ENCODE measurements around the gene SLC27A1.

The SLC27A1 gene

GRCh38 chr19:17532557-17532956 is 62.2 kb downstream of the SLC27A1 start:
- Histone ChIP-seq H3K4me3 (ENCODE audit: low read depth, low read length) (no peak overlapping the region), H3K9me3 (ENCODE audit: control insufficient read depth, insufficient read depth, low read depth, low read length) (no peaks in the 10 kb centered on the region), H3K27ac (ENCODE audit: extremely low read depth, low read depth, low read length) (no peak overlapping the region), H3K4me1 (ENCODE audit: control insufficient read depth, insufficient read depth, low read length) (no peaks in the 10 kb centered on the region; the same call in 1 of the 2 replicates), H3K36me3 (ENCODE audit: control insufficient read depth in 2 of 2, insufficient read depth in 1 of 2, low read length in 2 of 2) (no peaks in the 10 kb centered on the region)
- ChIA-PET CTCF (interaction anchor here (1.0 kb wide), 1 partner anchor 36 kb away, joined by 5 read pairs; no protein-coding TSS in a partner anchor), POLR2A (interaction anchor here (0.6 kb wide), 1 partner anchor 22 kb away, joined by 8 read pairs; no protein-coding TSS in a partner anchor)
- TF ChIP-seq SALL2 (tag by site-specific recombination; IDR thresholded peaks at IDR 0.05; ENCODE audit: borderline replicate concordance) (no peak), SP3 (tag by site-specific recombination; IDR thresholded peaks at IDR 0.05) (no peak), ZNF404 (tag by site-specific recombination; IDR thresholded peaks at IDR 0.05) (no peak), ZNF366 (tag by site-specific recombination; conservative IDR thresholded peaks at IDR 0.05) (0 out of 2 replicates have a peak, but pooled peaks have one; percentile 14), PRDM1 (tag by site-specific recombination; IDR thresholded peaks at IDR 0.05) (peak; percentile 57), ZSCAN5A (tag by site-specific recombination; IDR thresholded peaks at IDR 0.05) (no peak), ZNF202 (tag by site-specific recombination; IDR thresholded peaks at IDR 0.05; ENCODE audit: borderline replicate concordance) (no peak), ZNF561 (tag by site-specific recombination; IDR thresholded peaks at IDR 0.05; ENCODE audit: borderline replicate concordance) (no peak)

DNA sequence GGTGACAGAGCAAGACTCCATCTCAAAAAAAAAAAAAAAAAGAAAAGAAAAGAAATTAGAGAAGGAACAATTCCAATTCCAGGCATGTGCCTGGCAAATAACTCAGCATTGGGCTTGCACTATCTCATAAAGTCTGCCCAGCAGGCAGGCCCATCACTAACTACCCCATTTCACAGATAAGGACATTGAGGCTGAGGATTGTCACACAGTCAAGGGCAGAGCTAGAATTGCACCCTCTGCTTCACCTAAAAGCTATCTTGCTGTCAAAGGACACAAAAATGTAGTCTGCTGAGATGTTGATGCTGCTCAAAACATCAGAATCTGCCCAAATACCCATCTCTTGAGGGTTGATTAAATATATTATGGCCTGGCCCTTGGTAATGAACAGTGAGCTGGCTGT is 64.4 kb downstream of the SLC27A1 start:
- ChIA-PET CTCF (interaction anchor here (0.6 to 1.2 kb wide), 3 partner anchors 39 to 379 kb away, joined by 3 to 4 read pairs (median 3); no protein-coding TSS in a partner anchor), POLR2A (interaction anchor here (0.7 kb wide), 1 partner anchor 523 kb away, joined by 4 read pairs; no protein-coding TSS in a partner anchor)
- Histone ChIP-seq H3K36me3 (ENCODE audit: control insufficient read depth in 2 of 2, insufficient read depth in 1 of 2, low read length in 2 of 2) (no peaks in the 10 kb centered on the region), H3K4me3 (ENCODE audit: low read depth, low read length) (no peak overlapping the region), H3K4me1 (ENCODE audit: control insufficient read depth, insufficient read depth, low read length) (no peaks in the 10 kb centered on the region; the same call in 1 of the 2 replicates), H3K27ac (ENCODE audit: extremely low read depth, low read depth, low read length) (no peak overlapping the region), H3K9me3 (ENCODE audit: control insufficient read depth, insufficient read depth, low read depth, low read length) (no peaks in the 10 kb centered on the region)
- TF ChIP-seq, protein P1, sequence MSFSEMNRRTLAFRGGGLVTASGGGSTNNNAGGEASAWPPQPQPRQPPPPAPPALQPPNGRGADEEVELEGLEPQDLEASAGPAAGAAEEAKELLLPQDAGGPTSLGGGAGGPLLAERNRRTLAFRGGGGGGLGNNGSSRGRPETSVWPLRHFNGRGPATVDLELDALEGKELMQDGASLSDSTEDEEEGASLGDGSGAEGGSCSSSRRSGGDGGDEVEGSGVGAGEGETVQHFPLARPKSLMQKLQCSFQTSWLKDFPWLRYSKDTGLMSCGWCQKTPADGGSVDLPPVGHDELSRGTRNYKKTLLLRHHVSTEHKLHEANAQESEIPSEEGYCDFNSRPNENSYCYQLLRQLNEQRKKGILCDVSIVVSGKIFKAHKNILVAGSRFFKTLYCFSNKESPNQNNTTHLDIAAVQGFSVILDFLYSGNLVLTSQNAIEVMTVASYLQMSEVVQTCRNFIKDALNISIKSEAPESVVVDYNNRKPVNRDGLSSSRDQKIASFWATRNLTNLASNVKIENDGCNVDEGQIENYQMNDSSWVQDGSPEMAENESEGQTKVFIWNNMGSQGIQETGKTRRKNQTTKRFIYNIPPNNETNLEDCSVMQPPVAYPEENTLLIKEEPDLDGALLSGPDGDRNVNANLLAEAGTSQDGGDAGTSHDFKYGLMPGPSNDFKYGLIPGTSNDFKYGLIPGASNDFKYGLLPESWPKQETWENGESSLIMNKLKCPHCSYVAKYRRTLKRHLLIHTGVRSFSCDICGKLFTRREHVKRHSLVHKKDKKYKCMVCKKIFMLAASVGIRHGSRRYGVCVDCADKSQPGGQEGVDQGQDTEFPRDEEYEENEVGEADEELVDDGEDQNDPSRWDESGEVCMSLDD (tag by site-specific recombination; IDR thresholded peaks at IDR 0.05) = no peak
- TF ChIP-seq ZNF645 (tag by site-specific recombination; IDR thresholded peaks at IDR 0.05) (no peak), ZNF654 (tag by site-specific recombination; IDR thresholded peaks at IDR 0.05; ENCODE audit: low read depth) (no peak), ZNF223 (tag by site-specific recombination; IDR thresholded peaks at IDR 0.05) (no peak), HOXD13 (CRISPR knock-in tag; IDR thresholded peaks at IDR 0.05; ENCODE audit: borderline replicate concordance) (no peak), ZNF19 (tag by site-specific recombination; IDR thresholded peaks at IDR 0.05; ENCODE audit: low read depth) (no peak), ZNF600 (tag by site-specific recombination; IDR thresholded peaks at IDR 0.05) (no peak), KLF1 (tag by site-specific recombination; IDR thresholded peaks at IDR 0.05) (no peak)

GRCh38 chr19:17536955-17537354 is 66.6 kb downstream of the SLC27A1 start:
- Histone ChIP-seq H3K4me3 (ENCODE audit: low read depth, low read length) (no peak overlapping the region), H3K36me3 (ENCODE audit: control insufficient read depth in 2 of 2, insufficient read depth in 1 of 2, low read length in 2 of 2) (no peaks in the 10 kb centered on the region), H3K27ac (ENCODE audit: extremely low read depth, low read depth, low read length) (no peak overlapping the region), H3K9me3 (ENCODE audit: control insufficient read depth, insufficient read depth, low read depth, low read length) (no peaks in the 10 kb centered on the region), H3K4me1 (ENCODE audit: control insufficient read depth, insufficient read depth, low read length) (no peaks in the 10 kb centered on the region)
- ChIA-PET CTCF (interaction anchor here (0.6 to 1.4 kb wide), 4 partner anchors 35 to 42 kb away, joined by 3 to 6 read pairs (median 3); no protein-coding TSS in a partner anchor), POLR2A (no interaction called here)
- TF ChIP-seq ZBTB17 (tag by site-specific recombination; IDR thresholded peaks at IDR 0.05) (peak; percentile 73), ZNF121 (tag by site-specific recombination; IDR thresholded peaks at IDR 0.05) (no peak), ZNF24 (tag by site-specific recombination; IDR thresholded peaks at IDR 0.05) (no peak), ZNF23 (tag by site-specific recombination; IDR thresholded peaks at IDR 0.05; ENCODE audit: borderline replicate concordance) (peak; percentile 96), ZNF366 (tag by site-specific recombination; conservative IDR thresholded peaks at IDR 0.05) (no peak), ZSCAN16 (tag by site-specific recombination; IDR thresholded peaks at IDR 0.05) (no peak), ZNF416 (tag by site-specific recombination; IDR thresholded peaks at IDR 0.05) (no peak), ZNF37A (tag by site-specific recombination; IDR thresholded peaks at IDR 0.05) (no peak)
- TF ChIP-seq, protein P2, sequence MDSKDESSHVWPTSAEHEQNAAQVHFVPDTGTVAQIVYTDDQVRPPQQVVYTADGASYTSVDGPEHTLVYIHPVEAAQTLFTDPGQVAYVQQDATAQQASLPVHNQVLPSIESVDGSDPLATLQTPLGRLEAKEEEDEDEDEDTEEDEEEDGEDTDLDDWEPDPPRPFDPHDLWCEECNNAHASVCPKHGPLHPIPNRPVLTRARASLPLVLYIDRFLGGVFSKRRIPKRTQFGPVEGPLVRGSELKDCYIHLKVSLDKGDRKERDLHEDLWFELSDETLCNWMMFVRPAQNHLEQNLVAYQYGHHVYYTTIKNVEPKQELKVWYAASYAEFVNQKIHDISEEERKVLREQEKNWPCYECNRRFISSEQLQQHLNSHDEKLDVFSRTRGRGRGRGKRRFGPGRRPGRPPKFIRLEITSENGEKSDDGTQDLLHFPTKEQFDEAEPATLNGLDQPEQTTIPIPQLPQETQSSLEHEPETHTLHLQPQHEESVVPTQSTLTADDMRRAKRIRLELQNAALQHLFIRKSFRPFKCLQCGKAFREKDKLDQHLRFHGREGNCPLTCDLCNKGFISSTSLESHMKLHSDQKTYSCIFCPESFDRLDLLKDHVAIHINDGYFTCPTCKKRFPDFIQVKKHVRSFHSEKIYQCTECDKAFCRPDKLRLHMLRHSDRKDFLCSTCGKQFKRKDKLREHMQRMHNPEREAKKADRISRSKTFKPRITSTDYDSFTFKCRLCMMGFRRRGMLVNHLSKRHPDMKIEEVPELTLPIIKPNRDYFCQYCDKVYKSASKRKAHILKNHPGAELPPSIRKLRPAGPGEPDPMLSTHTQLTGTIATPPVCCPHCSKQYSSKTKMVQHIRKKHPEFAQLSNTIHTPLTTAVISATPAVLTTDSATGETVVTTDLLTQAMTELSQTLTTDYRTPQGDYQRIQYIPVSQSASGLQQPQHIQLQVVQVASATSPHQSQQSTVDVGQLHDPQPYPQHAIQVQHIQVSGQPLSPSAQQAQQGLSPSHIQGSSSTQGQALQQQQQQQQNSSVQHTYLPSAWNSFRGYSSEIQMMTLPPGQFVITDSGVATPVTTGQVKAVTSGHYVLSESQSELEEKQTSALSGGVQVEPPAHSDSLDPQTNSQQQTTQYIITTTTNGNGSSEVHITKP (tag by site-specific recombination; IDR thresholded peaks at IDR 0.05) = no peak
